K562 (cell line): ENCODE measurements around the gene NF2. TPM values are rescaled to one million over a fixed set of nuclear protein-coding genes. Genes with fewer than 3 reads are reported as not detected.
A peak's percentile ranks its signal among the peaks of the same experiment; 100 is the strongest.

Experiments used
- CTBP1 ChIP-seq: fragments of 450-650 bp; IDR thresholded peaks from 2 replicates; pipeline ENCODE4 v1.6.1; 2016; ENCODE audit warnings: borderline replicate concordance
- ELF1 ChIP-seq: fragments of 200-800 bp; sonication (Bioruptor generic); IDR thresholded peaks from 2 replicates; pipeline ENCODE4 v1.6.1; 2016; ENCODE audit warnings: missing genetic modification characterization, missing compliant biosample characterization
- FUS ChIP-seq: fragments of 200-400 bp; formaldehyde crosslinking; optimal IDR thresholded peaks from 2 replicates; pipeline ENCODE3; 2017; ENCODE audit warnings: low read depth, low read length
- HMG20B ChIP-seq: fragments of 250-450 bp; sonication (Bioruptor Pico); IDR thresholded peaks from 2 replicates; pipeline ENCODE4 v1.5.0; 2021; ENCODE audit warnings: mild to moderate bottlenecking
- HMGN3 ChIP-seq: IDR thresholded peaks from 2 replicates; pipeline ENCODE4 v1.6.1; 2011; ENCODE audit warnings: borderline replicate concordance, low read depth, mild to moderate bottlenecking, mixed read lengths, low read length; ENCODE audit not compliant: insufficient read length; ENCODE audit errors: extremely low read depth
- NCOA6 ChIP-seq: fragments of 450-650 bp; IDR thresholded peaks from 2 replicates; pipeline ENCODE4 v1.6.1; 2017; ENCODE audit warnings: mild to moderate bottlenecking
- RB1 ChIP-seq: fragments of 450-650 bp; IDR thresholded peaks from 2 replicates; pipeline ENCODE4 v1.6.1; 2017; ENCODE audit warnings: low read depth, mild to moderate bottlenecking
- RBBP5 ChIP-seq: fragments of 200-600 bp; sonication (generic); IDR thresholded peaks from 2 replicates; pipeline ENCODE4 v1.6.1; 2012; ENCODE audit warnings: borderline replicate concordance, mild to moderate bottlenecking, low read length, control low read depth, inconsistent platforms; ENCODE audit not compliant: insufficient read depth, poor library complexity, severe bottlenecking
- ZKSCAN8 ChIP-seq: fragments of 200-800 bp; sonication (Bioruptor generic); IDR thresholded peaks from 2 replicates; pipeline ENCODE4 v1.6.1; 2016; ENCODE audit warnings: missing genetic modification characterization, missing compliant biosample characterization
- ZNF23 ChIP-seq: fragments of 250-450 bp; sonication (Bioruptor Pico); IDR thresholded peaks from 2 replicates; pipeline ENCODE4 v1.4.0; 2020; ENCODE audit warnings: mild to moderate bottlenecking
- ZNF589 ChIP-seq: fragments of 200-800 bp; sonication (Bioruptor generic); IDR thresholded peaks from 2 replicates; pipeline ENCODE4 v1.6.1; 2016; ENCODE audit warnings: low read depth, missing genetic modification characterization, missing compliant biosample characterization
- polyA plus RNA-seq, 8 experiments: library from polyadenylated mRNA; depleted of rRNA in 4 of 8; stranded (reverse) in 5 of 8; unstranded in 3 of 8; fragments of >200 nt; fragmentation: Nextera tagmentation in 2 of 8; fragmentation: Illumina TruSeq in 1 of 8; extraction: Ambion mirVana in 2 of 8; extraction: Trizol in 1 of 8; gene quantifications; 2 replicates each; pipeline versions ENCODE4 v1.2.1 to v1.2.3, GENCODE V29; 2011 to 2014; ENCODE audit warnings: inconsistent platforms in 1 of 8, missing spikeins in 1 of 8
- total RNA-seq, 7 experiments: library from RNA; depleted of rRNA in 6 of 7; stranded (reverse); fragments of >200 nt in 6 of 7; fragmentation: Illumina TruSeq in 2 of 7; extraction: Trizol in 2 of 7; gene quantifications; 2 replicates each; pipeline versions ENCODE4 v1.2.1 to v1.2.3, GENCODE V29; 2011 to 2021; ENCODE audit warnings: low replicate concordance in 1 of 7
- TF ChIP-seq, protein P1 (sequence below): fragments of 200-800 bp; sonication (Bioruptor generic); IDR thresholded peaks from 2 replicates; pipeline ENCODE4 v1.6.1; 2016; ENCODE audit warnings: missing genetic modification characterization, missing compliant biosample characterization
- TF ChIP-seq, protein P2 (sequence below): sonication (generic); formaldehyde crosslinking; IDR thresholded peaks from 2 replicates; pipeline ENCODE4 v1.9.0; 2022; ENCODE audit warnings: mild to moderate bottlenecking, missing genetic modification reagents
- TF ChIP-seq, protein P3 (sequence below): fragments of 450-650 bp; IDR thresholded peaks from 2 replicates; pipeline ENCODE4 v1.7.1; 2018; ENCODE audit warnings: mild to moderate bottlenecking, low read depth; ENCODE audit not compliant: partially characterized antibody
- TF ChIP-seq, protein P4 (sequence below): fragments of 250-450 bp; sonication (Bioruptor Pico); IDR thresholded peaks from 2 replicates; pipeline ENCODE4 v1.4.0; 2020; ENCODE audit warnings: mild to moderate bottlenecking, moderate library complexity
- TF ChIP-seq, protein P5 (sequence below): sonication (generic); formaldehyde crosslinking; IDR thresholded peaks from 2 replicates; pipeline ENCODE4 v1.8.1; 2023; ENCODE audit warnings: mild to moderate bottlenecking, missing genetic modification reagents

The NF2 gene
- total and polyA plus RNA-seq, 9 of the 15 experiments (the other 6 are each of a cell fraction or from before 2014, with no cell fraction given) = 2.2 to 32.5 (median 15.2) TPM

DNA sequence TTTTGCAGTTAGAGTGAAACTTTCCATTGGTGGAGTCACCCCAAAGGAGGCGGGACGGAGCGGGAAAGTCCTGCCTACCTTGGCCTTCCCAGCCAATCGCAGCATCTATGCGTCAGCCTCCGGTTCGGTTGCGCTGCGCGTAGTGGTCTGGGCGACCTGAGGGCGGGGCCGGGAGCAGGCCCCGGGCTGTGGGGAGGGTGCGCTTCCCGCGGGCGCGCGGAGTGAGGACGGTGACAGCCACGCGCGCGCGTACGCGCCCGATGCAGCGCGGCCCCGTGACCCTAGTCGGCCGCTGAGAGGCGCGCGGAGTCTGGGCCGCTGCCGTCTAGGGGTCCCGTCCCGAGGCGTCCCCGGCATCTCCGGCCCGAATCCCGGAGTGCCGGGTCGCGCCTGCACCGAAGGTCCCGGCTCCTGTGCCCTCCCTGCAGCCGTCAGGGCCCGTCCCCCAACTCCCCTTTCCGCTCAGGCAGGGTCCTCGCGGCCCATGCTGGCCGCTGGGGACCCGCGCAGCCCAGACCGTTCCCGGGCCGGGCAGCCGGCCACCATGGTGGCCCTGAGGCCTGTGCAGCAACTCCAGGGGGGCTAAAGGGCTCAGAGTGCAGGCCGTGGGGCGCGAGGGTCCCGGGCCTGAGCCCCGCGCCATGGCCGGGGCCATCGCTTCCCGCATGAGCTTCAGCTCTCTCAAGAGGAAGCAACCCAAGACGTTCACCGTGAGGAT lies at the start of gene NF2 (continued):
- TF ChIP-seq ZNF23 (CRISPR knock-in tag) = no peak
- TF ChIP-seq, protein P1, sequence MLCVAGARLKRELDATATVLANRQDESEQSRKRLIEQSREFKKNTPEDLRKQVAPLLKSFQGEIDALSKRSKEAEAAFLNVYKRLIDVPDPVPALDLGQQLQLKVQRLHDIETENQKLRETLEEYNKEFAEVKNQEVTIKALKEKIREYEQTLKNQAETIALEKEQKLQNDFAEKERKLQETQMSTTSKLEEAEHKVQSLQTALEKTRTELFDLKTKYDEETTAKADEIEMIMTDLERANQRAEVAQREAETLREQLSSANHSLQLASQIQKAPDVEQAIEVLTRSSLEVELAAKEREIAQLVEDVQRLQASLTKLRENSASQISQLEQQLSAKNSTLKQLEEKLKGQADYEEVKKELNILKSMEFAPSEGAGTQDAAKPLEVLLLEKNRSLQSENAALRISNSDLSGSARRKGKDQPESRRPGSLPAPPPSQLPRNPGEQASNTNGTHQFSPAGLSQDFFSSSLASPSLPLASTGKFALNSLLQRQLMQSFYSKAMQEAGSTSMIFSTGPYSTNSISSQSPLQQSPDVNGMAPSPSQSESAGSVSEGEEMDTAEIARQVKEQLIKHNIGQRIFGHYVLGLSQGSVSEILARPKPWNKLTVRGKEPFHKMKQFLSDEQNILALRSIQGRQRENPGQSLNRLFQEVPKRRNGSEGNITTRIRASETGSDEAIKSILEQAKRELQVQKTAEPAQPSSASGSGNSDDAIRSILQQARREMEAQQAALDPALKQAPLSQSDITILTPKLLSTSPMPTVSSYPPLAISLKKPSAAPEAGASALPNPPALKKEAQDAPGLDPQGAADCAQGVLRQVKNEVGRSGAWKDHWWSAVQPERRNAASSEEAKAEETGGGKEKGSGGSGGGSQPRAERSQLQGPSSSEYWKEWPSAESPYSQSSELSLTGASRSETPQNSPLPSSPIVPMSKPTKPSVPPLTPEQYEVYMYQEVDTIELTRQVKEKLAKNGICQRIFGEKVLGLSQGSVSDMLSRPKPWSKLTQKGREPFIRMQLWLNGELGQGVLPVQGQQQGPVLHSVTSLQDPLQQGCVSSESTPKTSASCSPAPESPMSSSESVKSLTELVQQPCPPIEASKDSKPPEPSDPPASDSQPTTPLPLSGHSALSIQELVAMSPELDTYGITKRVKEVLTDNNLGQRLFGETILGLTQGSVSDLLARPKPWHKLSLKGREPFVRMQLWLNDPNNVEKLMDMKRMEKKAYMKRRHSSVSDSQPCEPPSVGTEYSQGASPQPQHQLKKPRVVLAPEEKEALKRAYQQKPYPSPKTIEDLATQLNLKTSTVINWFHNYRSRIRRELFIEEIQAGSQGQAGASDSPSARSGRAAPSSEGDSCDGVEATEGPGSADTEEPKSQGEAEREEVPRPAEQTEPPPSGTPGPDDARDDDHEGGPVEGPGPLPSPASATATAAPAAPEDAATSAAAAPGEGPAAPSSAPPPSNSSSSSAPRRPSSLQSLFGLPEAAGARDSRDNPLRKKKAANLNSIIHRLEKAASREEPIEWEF = peak; percentile 82; the same call in 1 of the 2 replicates
- peak; percentile 83 for TF ChIP-seq HMGN3
- TF ChIP-seq NCOA6 = peak; percentile 94
- TF ChIP-seq CTBP1 = peak; percentile 86
- peak; percentile 72 for TF ChIP-seq FUS
- TF ChIP-seq RBBP5 = peak; percentile 67
- TF ChIP-seq HMG20B (CRISPR knock-in tag) = no peak
- no peak for TF ChIP-seq ELF1 (tag)
- TF ChIP-seq RB1 = peak; percentile 80
- TF ChIP-seq, protein P2, sequence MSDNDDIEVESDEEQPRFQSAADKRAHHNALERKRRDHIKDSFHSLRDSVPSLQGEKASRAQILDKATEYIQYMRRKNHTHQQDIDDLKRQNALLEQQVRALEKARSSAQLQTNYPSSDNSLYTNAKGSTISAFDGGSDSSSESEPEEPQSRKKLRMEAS = peak; percentile 58
- TF ChIP-seq, protein P3, sequence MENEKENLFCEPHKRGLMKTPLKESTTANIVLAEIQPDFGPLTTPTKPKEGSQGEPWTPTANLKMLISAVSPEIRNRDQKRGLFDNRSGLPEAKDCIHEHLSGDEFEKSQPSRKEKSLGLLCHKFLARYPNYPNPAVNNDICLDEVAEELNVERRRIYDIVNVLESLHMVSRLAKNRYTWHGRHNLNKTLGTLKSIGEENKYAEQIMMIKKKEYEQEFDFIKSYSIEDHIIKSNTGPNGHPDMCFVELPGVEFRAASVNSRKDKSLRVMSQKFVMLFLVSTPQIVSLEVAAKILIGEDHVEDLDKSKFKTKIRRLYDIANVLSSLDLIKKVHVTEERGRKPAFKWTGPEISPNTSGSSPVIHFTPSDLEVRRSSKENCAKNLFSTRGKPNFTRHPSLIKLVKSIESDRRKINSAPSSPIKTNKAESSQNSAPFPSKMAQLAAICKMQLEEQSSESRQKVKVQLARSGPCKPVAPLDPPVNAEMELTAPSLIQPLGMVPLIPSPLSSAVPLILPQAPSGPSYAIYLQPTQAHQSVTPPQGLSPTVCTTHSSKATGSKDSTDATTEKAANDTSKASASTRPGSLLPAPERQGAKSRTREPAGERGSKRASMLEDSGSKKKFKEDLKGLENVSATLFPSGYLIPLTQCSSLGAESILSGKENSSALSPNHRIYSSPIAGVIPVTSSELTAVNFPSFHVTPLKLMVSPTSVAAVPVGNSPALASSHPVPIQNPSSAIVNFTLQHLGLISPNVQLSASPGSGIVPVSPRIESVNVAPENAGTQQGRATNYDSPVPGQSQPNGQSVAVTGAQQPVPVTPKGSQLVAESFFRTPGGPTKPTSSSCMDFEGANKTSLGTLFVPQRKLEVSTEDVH = peak; percentile 60
- TF ChIP-seq, protein P4, sequence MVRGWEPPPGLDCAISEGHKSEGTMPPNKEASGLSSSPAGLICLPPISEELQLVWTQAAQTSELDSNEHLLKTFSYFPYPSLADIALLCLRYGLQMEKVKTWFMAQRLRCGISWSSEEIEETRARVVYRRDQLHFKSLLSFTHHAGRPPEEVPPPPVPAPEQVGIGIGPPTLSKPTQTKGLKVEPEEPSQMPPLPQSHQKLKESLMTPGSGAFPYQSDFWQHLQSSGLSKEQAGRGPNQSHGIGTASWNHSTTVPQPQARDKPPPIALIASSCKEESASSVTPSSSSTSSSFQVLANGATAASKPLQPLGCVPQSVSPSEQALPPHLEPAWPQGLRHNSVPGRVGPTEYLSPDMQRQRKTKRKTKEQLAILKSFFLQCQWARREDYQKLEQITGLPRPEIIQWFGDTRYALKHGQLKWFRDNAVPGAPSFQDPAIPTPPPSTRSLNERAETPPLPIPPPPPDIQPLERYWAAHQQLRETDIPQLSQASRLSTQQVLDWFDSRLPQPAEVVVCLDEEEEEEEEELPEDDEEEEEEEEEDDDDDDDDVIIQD (CRISPR knock-in tag) = no peak
- peak; percentile 44; the same call in 1 of the 2 replicates for TF ChIP-seq ZNF589 (CRISPR knock-in tag)
- TF ChIP-seq, protein P5, sequence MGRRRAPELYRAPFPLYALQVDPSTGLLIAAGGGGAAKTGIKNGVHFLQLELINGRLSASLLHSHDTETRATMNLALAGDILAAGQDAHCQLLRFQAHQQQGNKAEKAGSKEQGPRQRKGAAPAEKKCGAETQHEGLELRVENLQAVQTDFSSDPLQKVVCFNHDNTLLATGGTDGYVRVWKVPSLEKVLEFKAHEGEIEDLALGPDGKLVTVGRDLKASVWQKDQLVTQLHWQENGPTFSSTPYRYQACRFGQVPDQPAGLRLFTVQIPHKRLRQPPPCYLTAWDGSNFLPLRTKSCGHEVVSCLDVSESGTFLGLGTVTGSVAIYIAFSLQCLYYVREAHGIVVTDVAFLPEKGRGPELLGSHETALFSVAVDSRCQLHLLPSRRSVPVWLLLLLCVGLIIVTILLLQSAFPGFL = no peak
- no peak for TF ChIP-seq ZKSCAN8
